ENCODE results near the gene FIGN. TPM values are rescaled to one million over a fixed set of nuclear protein-coding genes. Genes with fewer than 3 reads are reported as not detected.

The FIGN gene
- total RNA-seq, 4 donors from 2014 or later, result 1.8 to 3.1 (median 2.8) TPM

- Histone ChIP-seq H3K27ac (no peak overlapping the region), H3K9me3 (no peaks in the 10 kb centered on the region), H3K36me3 (no peaks in the 10 kb centered on the region), H3K4me1 (no peaks in the 10 kb centered on the region), H3K4me3 (replicated peaks in 1 of 3) (no peak overlapping the region), H3K27me3 (no peaks in the 10 kb centered on the region)
- no peak for DNase-seq
- intact Hi-C loops (cut with DNase I), result no loop called here
- TF ChIP-seq CTCF (IDR thresholded peaks at IDR 0.05) (no peak), POLR2A (IDR thresholded peaks at IDR 0.05) (no peak)
- WGBS, 2 donors, result 55 to 78% methylated on average over 7 of the region's 7 CpGs
Observed at GRCh38 chr2:163713534-163714311, 22.1 kb downstream of the FIGN start.

GRCh38 chr2:163711699-163712098, 24.1 kb downstream of the FIGN start:
- no peaks in the 10 kb centered on the region for H3K27me3 ChIP-seq
- intact Hi-C loops (cut with DNase I), result no loop called here
- H3K4me1 ChIP-seq, result no peaks in the 10 kb centered on the region
- no peak overlapping the region for H3K4me3 ChIP-seq (replicated peaks in 1 of 3)
- 80 to 83% methylated on average over 5 of the region's 5 CpGs for WGBS, 2 donors
- TF ChIP-seq POLR2A (IDR thresholded peaks at IDR 0.05) (no peak), CTCF (IDR thresholded peaks at IDR 0.05) (no peak)
- no peaks in the 10 kb centered on the region for H3K9me3 ChIP-seq
- no peaks in the 10 kb centered on the region for H3K36me3 ChIP-seq
- H3K27ac ChIP-seq, result no peak overlapping the region
- no peak for DNase-seq

- intact Hi-C loops (cut with DNase I), result no loop called here
- WGBS, 2 donors, result 87 to 88% methylated on average over 4 of the region's 4 CpGs
- no peaks in the 10 kb centered on the region for H3K4me1 ChIP-seq
- no peaks in the 10 kb centered on the region for H3K36me3 ChIP-seq
- H3K27ac ChIP-seq, result no peak overlapping the region
- no peak for DNase-seq
- TF ChIP-seq POLR2A (IDR thresholded peaks at IDR 0.05), result no peak
- no peak for TF ChIP-seq CTCF (IDR thresholded peaks at IDR 0.05)
- H3K27me3 ChIP-seq, result no peaks in the 10 kb centered on the region
- no peak overlapping the region for H3K4me3 ChIP-seq (replicated peaks in 1 of 3)
- H3K9me3 ChIP-seq, result no peaks in the 10 kb centered on the region
Observed at GRCh38 chr2:163711258-163711657, 24.6 kb downstream of the FIGN start.

GRCh38 chr2:163709270-163709669, 26.5 kb downstream of the FIGN start:
- Histone ChIP-seq H3K4me3 (replicated peaks in 1 of 3) (no peak overlapping the region), H3K4me1 (no peaks in the 10 kb centered on the region), H3K9me3 (no peaks in the 10 kb centered on the region), H3K27me3 (no peaks in the 10 kb centered on the region), H3K36me3 (no peaks in the 10 kb centered on the region), H3K27ac (no peak overlapping the region)
- TF ChIP-seq CTCF (IDR thresholded peaks at IDR 0.05) (no peak), POLR2A (IDR thresholded peaks at IDR 0.05) (no peak)
- intact Hi-C loops (cut with DNase I), result no loop called here
- WGBS, 2 donors, result 86 to 96% methylated on average over 2 of the region's 2 CpGs
- DNase-seq, result no peak

GRCh38 chr2:163708265-163708664, 27.5 kb downstream of the FIGN start:
- no peaks in the 10 kb centered on the region for H3K4me1 ChIP-seq
- no peak overlapping the region for H3K4me3 ChIP-seq (replicated peaks in 1 of 3)
- DNase-seq, result no peak
- WGBS, 2 donors, result 94 to 98% methylated on average over 4 of the region's 4 CpGs
- no peaks in the 10 kb centered on the region for H3K36me3 ChIP-seq
- intact Hi-C loops (cut with DNase I), result no loop called here
- no peaks in the 10 kb centered on the region for H3K27me3 ChIP-seq
- TF ChIP-seq POLR2A (IDR thresholded peaks at IDR 0.05) (no peak), CTCF (IDR thresholded peaks at IDR 0.05) (no peak)
- no peaks in the 10 kb centered on the region for H3K9me3 ChIP-seq
- H3K27ac ChIP-seq, result no peak overlapping the region
